ENCODE results near the gene ENTHD1.
"Not testable (repeated sequence)": the region's sequence is repeated elsewhere in the genome, so short reads cannot be mapped to it uniquely, and the experiment has no call there.

The ENTHD1 gene

DNA sequence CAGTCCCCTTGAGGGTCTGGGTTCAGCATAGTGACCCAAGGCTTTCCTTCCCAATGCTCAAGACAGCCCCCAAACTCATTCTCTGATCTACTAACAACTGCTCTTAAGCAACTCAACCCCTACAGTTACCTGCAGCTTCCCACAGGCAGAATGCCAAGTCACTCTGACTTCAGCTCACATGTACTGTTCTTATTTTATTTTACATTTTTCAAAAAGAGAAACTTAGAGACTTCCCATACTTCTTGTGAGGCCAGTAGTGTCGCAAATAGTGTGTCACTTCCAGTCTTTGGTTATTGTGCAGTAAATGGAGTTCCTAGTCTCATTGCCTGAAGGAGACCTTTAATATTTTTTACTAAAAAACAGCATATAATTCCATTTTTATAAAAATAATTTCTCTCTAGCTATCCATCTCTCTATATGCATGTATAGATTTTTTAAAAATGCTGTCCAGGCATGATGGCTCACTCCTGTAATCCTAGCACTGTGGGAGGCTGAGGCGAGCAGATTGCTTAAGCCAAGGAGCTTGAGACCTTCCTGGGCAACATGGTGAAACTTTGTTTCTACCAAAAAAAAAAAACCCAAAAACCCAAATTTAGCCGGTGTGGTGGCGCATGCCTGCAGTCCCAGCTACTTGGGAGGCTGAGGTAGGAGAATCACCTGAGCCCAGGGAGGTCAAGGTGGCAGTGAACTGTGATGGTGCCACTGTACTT lies 41.8 kb downstream of the ENTHD1 start:
- DNase-seq (ENCODE audit: low read depth in 2 of 2), result no peak

DNA sequence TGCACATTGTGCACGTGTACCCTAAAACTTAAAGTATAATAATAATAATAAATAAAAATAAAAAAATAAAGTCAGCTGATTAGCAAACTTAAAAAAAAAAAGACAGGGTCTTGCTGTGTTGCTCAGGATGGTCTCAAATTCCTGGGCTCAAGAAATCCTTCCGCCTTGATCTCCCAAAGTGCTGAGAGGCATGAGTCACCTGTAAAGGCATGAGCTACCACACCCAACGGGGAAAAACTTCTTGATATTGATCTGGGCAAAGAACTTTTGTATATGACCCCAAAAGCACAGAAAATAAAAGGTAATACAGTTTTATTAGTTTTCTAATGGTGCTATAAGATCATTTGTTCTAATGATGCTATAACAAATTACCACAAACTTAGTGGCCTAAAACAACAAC lies 46.1 kb downstream of the ENTHD1 start:
- DNase-seq (ENCODE audit: low read depth in 2 of 2), result no peak

DNA sequence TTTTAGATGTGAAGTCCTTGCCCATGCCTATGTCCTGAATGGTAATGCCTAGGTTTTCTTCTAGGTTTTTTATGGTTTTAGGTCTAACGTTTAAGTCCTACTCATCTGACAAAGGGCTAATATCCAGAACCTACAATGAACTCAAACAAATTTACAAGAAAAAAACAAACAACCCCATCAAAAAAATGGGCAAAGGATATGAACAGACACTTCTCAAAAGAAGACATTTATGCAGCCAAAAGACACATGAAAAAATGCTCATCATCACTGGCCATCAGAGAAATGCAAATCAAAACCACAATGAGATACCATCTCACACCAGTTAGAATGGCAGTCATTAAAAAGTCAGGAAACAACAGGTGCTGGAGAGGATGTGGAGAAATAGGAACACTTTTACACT lies 47.0 kb downstream of the ENTHD1 start:
- not testable (repeated sequence) for DNase-seq (ENCODE audit: low read depth in 2 of 2)

DNA sequence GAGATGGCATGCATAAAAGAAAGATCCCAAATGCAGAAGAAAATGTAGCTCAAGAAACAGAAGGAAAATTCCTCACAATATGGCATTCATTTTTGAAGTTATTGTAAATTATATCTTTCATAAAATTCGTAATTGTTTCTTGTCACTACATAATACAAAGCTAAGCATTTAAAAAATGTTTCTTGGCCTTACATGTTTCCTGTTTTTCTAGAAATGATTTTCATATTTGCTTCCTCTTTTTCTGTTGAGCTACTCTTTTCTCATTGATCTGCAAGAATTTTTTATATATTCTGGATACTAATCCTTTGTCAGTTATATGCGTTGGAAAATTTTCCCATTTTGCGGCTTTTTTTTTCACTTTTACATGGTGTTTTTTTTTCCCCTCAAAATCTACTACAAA lies 48.0 kb downstream of the ENTHD1 start:
- DNase-seq (ENCODE audit: low read depth in 2 of 2), result no peak

DNA sequence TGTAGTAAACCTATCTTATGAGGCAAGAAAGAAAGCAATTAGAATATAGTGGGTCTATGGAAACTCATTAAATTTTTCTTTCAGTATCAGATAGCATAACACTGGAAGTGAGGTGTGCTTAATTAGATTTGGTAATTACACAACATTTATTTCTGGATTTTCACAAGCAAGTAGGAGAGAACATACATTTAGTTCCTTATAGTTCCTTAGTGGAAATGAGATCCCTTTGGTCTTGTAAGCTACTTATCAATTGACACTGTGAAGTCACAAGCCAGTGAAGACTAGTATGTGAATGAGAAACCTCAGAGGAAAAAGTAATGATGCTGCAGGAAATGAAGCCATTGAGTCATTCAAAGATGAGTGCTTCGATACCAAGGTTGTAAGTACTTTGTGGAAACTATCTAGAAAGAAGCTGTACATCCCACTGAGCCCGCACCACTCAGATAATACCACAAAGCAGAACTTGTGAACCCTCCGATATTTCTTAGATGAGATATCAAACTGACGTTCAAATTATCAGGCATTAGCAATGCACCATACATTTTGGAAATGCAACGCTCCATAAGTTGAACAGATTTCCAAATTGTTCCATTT lies 53.5 kb downstream of the ENTHD1 start:
- DNase-seq (ENCODE audit: low read depth in 2 of 2), result no peak

DNA sequence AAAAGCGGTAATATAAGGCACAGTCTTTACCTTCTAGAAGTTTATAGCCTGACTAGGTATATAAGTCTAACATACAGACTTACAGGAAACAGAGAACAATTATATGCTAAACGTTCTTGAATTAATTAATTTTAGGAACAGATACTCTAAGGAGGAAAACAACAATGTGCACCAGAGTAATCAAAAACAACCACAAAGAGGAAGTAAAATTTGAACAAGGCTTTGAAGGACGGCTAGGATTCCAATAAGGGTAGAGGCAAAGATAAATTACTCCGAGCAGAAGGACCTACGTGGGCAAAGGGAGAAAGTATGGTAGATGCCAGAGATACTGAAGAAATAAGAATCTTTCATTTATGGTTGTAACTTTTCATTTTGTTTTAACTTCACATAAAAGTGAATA lies 54.4 kb downstream of the ENTHD1 start:
- DNase-seq (ENCODE audit: low read depth in 2 of 2), result no peak

DNA sequence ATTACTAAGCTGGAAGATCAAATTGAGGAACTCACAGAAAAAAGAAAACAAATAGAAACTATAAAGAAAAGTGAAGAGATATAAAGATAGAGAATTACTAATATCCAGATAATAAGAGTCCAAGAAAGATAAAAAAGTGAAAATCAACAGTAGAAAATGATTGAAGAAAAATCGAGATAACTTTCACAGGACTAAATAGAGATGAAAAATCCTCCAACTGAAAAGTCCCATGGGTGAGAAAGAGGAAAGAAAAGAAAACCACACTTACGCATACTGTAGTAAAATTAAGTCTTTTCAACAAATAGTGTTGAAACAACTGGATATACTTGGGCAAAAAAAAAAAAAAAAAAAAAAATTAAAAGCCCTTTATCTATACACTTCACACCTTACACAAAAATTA lies 60.0 kb downstream of the ENTHD1 start:
- DNase-seq (ENCODE audit: low read depth in 2 of 2), result no peak

DNA sequence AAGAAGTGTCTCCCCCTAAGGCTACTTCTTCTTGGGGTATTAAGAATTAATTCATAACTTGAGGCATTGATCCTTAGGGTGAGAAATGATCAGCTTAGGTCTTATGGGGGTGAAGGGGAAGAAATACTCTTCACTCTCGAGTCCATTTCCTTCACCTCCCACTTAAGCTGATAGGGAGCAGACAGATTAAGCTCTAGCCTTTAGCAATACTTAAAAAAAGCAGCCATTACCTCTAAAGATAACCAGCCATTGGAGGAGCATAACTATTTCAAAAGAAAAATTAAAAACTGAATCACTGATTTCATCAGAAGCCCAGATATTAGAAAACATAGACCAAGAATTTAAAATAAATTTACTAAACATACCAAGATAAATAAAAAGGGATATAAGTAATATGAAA lies 60.5 kb downstream of the ENTHD1 start:
- no peak for DNase-seq (ENCODE audit: low read depth in 2 of 2)

DNA sequence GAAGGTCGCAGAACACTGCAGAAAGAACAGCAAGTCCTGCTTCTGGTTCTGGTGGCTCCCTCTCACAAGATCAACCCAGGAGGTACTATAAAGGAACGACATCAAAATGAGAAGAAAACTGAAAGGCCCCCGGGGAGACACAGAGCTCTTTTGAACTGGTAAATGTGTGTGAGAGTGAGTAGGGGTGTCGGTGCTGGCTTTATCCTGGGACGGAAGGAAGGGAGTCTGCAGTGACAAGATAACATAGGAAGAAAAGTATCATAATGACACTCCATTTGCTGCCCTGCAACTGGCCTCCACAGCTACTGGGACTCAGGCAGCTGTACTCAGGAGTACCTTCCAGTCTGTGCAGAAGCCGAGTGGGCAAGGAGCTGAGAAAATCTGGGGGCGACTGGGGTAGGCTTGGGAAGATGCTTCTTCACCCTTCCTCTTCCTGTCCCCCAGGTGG lies 60.9 kb downstream of the ENTHD1 start:
- DNase-seq (ENCODE audit: low read depth in 2 of 2), result no peak

DNA sequence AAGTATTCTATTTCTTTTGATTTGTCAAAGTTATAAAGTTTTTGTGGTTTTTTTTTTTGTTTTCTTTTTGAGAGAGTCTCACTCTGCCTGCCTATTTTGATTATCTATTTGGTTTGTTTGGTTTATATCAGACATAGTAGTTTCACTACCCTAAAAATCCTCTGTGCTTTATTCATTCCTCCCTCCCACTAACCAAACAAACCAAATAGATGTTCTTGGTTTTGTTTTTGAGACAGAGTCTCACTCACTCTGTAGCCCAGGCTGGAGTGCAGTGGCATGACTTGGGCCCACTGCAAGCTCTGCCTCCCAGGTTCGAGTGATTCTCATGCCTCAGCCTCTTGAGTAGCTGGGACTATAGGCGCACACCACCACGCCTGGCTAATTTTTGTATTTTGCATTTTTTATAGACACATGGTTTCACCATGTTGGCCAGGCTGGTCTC lies 67.9 kb downstream of the ENTHD1 start:
- no peak for DNase-seq (ENCODE audit: low read depth in 2 of 2)

DNA sequence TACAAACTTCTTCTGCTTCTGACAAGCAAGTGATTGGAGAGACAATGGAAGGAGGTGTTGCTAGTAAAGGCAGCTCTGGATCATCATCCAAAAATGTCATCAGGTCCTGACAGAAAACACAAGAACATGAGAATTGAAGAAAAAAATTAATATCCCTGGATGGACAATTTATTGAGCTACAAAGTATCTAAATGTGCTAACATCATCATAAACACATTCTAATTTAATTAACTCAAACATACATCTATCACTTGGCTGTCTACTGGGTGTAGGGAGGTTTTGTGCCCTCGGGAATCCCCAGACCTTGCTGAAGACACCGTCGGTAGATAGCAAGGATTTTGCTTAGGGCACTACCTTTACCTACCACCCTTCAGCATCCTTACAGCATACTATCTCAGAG lies 72.6 kb downstream of the ENTHD1 start:
- DNase-seq (ENCODE audit: low read depth in 2 of 2), result no peak

DNA sequence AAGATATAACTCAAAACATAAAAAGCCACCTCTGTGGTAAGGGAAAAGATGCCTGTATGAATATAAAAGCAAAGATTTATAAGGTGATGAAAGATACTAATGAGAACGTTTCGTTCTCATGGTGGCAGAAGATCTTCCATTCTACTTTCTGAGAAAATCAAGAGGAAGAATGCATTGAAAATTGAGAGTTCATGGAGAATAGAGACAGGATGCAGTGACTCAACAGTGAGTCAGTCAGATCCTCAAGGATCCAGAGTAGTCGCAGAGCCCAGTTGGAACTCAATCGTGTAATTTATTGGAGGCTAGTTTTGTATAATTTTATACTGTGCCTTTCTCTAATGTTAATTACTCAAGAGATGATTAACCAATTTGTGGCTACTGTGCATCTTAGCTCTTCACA lies 73.3 kb downstream of the ENTHD1 start:
- DNase-seq (ENCODE audit: low read depth in 2 of 2), result no peak

DNA sequence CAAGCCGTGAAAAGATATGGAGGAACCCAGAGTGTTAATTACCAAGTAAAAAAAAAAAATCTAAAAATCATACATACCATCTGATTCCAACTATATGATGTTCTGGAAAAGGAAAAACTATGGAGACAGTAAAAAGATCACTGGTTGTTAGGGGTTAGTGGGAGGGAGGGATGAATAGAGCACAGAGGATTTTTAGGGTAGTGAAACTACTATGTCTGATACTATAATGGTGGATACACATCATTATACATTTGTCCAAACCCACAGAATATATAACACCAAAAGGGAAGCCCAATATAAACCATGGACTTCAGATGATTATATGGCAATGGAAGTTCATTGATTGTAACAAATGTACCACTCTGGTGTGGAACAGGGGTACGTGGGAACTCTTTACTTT lies 74.1 kb downstream of the ENTHD1 start:
- DNase-seq (ENCODE audit: low read depth in 2 of 2), result no peak

DNA sequence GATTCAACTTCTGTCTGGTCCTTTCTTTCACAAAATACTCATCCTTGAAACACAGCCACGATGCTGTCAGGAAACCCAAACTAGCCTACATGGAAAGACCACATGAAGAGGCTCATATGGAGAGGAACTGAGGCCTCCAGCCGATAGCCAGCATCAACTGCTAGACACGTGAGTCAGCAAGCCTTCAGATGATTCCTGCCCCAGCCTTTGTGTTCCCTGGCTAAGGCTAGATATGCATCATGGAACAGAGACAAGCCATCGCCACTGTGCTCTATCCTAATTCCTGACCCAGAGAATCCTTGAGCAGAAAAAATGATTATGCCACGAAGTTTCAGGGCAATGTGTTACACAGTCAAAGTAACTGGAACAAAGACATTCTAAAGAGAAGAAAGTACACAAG lies 75.5 kb downstream of the ENTHD1 start:
- DNase-seq (ENCODE audit: low read depth in 2 of 2), result no peak

DNA sequence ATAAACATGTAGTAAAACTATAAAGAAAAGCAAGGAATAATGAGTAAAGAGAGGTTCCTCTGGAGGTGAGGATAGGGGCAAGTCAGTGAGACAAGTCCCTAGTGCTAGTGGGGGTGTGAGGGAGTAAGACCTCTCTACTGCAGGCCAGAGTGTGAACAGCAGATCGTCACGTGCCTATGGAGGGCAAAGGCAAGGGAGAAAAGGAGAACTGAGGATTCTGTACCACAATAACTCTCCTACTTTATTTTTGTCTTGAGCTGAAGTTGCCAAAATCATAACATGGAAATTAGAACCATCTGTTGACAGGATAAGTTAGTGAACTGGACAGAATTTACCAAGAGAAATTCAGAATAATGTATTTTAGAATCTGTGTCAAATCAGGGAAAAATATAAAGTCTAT lies 77.6 kb downstream of the ENTHD1 start:
- DNase-seq (ENCODE audit: low read depth in 2 of 2), result no peak

DNA sequence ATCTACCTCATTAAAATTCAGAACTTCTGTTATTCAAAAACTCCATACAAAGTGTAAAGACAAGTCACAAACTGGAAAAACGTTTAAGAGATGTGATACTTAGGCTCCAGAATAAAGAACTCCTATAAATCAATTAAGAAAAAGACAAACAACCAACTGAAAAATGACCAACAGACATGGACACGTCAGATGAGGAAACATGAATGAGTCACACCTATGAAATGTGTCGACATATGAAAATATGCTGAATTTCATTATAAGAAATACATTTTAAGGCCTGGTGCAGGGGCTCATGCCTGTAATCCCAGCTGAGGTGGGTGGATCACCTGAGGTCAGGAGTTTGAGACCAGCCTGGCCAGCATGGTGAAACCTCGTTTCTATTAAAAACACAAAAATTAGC lies 78.7 kb downstream of the ENTHD1 start:
- no peak for DNase-seq (ENCODE audit: low read depth in 2 of 2)

DNA sequence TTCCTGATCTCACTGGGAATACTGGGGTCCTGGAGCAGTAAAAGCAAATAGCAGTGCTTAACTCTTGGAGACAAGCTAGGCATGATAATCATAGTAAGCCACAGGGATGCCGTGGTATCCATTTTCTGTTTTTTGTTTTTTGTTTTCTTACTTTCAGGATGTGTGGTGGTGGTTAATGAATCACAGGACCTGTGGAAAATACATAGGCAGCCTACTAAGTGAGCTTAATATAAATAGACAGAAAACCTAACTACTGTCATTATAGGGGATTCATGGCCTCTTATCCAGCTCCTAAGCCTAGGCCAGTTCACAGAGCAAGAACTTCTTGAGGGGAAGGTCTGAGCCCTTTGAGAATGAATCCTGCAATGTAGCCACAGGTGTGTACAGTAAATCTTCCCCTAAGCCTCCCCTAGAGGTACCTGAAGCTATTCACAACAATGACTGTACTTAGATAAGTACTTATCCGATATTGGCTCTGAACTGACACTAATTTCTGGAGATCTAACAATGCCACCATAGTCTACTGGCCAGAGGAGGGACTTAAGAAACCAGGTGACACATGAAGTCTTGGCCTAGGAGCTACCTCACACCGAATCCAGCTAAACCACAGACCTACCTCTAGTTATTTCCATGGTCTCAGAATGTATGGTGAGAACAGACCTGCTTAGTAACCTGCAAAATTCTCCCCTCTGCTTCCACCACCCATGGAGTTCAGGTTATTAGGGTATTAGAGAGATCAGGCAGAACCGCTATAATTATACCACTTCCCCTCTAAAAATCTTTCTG lies 83.6 kb downstream of the ENTHD1 start:
- no peak for DNase-seq (ENCODE audit: low read depth in 2 of 2)

DNA sequence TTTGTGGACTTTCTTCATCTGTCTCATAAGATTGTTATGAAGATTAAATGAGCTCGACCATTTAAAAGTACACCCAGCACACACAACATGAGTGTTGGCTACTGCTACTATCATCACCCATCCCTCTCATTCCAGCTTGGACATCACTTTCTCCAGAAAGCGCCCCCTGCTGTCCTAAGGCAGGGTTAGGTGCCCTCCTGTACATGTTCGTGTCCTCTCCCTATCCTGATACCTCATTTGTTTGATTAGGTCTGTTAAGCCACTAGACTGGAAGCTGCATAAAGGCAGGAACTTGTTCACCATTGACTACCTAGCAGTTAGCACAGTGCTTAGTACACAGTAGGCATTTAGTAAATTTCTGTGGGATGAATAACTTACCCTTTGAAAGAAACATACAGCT lies 85.5 kb downstream of the ENTHD1 start:
- no peak for DNase-seq (ENCODE audit: low read depth in 2 of 2)

DNA sequence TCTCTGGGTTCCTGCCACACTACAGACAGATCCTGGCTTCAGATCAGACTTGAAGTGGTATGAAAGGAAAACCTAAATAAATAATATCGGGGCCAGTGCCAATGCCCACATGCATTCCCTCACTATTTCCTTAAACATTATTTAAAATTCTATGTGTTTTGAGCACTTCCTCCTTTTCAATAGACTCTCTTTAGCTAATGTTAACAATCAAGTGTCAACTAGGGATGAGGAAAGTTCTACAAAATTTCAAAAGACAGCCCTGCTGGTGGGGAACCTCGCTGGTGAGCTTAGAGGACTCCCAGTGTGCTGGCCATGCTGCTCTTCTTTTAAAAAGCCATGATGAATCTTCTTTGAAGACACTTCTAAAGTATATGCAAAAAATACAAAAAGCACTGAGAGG lies 87.5 kb downstream of the ENTHD1 start:
- no peak for DNase-seq (ENCODE audit: low read depth in 2 of 2)

DNA sequence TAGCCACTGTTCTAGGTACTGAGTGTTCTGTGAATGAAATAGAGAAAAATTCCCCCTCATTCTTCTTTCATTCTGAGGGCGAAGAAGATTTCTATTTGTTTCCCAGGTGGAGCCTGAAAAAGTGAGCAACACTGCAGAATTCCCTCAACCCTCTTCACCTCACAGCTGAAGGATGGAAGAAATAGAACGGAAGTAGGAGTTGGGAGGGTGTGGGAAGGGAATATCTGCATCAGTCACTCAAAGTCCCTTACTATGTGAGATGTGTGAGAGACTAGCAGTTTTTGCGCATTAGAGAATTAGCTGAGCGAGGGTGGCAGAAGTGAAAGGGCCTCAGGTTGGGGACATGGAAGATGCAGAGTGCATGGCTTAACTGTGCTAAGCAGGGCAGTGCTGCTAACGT lies 88.4 kb downstream of the ENTHD1 start:
- DNase-seq (ENCODE audit: low read depth in 2 of 2), result no peak

DNA sequence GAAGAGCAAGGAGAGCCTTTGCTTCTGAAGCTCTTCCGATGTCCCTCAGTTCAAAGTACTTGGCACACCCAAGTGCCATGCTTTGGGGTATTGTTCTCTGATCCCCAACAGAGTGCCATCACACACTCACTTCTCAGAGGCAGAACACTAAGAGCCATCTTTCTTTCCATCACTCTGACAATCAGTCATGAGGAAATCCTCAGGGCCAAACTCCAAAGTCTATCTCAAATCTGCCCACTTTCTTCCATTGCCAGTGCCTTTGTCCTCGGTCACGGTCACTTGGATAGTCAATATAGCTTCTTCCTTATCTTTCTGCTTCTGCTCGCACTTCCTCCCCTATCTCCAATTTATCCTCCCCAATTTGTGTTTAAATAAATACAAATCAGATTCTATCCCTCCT lies 90.9 kb downstream of the ENTHD1 start:
- no peak for DNase-seq (ENCODE audit: low read depth in 2 of 2)

DNA sequence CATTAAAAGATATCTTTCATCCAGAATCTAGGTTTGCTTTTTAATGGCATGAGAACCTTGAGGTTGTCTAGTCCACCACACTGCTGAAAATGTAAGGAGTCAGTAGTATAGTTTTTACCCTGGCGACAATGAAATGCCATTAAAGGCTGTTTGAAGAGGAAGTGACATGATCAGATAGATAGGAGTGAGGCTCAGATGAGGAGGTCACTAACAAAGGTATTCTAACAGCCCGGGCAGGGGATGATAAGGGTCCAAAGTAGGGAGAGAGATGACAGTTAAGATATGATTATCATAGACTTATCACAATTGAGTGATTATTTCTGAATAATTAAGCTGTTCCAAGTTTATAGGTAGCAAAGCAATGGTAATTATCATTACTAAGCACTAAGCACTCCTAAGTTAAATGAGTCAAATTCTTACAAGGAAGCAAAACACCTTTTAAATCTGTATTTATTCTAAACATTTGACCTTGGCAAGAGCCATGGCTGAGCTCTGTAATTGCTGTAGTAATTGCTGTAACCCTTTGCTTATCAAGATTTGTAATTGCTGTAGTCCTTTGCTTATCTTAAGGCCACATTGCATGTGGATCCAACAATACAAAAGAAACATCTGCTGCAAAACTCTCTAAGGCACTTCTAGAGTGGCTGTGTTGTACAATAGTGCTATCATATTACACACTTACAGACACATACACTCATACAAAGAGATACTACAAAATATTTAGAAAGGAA lies 92.6 kb downstream of the ENTHD1 start:
- DNase-seq (ENCODE audit: low read depth in 2 of 2), result no peak

Data from stimulated activated CD8-positive, alpha-beta memory T cell treated with anti-CD3 and anti-CD28 coated beads, Interleukin-2, amount 100 ng/mL, for 1 hour (primary cell).